Stimulated activated CD4-positive, alpha-beta T cell treated with anti-CD3 and anti-CD28 coated beads, TNF-alpha, amount 100 ng/mL, for 24 hours (primary cell): ENCODE measurements around the gene SMIM44.
"Not testable (repeated sequence)": the region's sequence is repeated elsewhere in the genome, so short reads cannot be mapped to it uniquely, and the experiment has no call there.

Experiments used
- DNase-seq, 3 experiments: peaks; one replicate each; pipeline ENCODE4 v3.0.0-alpha.2; 2020; ENCODE audit warnings: low read depth in 3 of 3

The SMIM44 gene

GRCh38 chr19:3483226-3483628, at the start of gene SMIM44:
Gene SMIM44 (minus strand): TSS chr19:3483441. CDS start chr19:3483403, 38 bp downstream.
- no peak for DNase-seq

DNA sequence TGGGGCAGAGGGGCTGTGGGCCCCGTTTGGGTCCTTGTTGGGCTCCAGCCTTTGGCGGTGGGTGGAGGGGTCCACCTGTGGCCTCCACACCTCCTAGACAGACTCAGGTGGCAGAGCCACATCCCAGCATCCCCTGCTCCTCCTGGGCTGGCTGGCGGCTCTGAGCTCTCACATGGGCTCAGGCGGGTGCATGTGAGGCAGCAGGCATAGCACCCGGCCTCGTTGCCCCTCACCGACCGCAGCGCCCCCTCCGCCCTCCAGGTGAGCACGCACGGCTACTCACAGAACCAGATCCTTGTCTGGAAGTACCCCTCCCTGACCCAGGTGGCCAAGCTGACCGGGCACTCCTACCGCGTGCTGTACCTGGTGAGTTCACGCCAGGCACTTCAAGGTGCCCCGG, 49.8 kb upstream of the SMIM44 start:
- no peak for DNase-seq

GRCh38 chr19:3532154-3532786, 49.0 kb upstream of the SMIM44 start:
- DNase-seq, result no peak

DNA sequence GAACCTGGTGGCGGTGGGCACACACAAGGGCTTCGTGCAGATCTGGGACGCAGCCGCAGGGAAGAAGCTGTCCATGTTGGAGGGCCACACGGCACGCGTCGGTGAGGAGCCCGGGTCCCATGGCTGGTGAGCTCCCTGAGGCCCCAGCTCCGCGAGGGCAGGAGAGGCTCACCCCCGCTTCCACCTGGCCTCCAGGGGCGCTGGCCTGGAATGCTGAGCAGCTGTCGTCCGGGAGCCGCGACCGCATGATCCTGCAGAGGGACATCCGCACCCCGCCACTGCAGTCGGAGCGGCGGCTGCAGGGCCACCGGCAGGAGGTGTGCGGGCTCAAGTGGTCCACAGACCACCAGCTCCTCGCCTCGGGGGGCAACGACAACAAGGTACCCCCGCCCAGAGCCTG, 48.5 kb upstream of the SMIM44 start:
- no peak for DNase-seq

DNA sequence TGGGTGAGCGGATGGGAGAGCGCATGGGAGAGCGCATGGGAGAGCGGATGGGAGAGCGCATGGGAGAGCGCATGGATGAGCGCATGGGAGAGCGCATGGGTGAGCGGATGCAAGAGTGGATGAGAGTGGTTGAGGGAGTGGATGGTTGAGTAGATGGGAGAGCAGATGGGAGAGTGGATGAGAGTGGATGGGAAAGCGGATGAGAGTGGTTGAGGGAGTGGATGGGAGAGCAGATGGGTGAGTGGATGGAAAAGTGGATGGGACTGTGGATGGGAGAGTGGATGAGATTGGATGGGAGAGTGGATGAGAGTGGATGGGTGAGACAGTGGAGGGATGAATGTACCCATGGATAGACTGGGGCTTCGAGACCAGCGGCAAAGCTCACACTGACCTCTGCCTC, 47.1 kb upstream of the SMIM44 start:
- DNase-seq, result no peak

- DNase-seq, result not testable (repeated sequence)
These were observed 46.1 kb upstream of the SMIM44 start for GRCh38 chr19:3529299-3529698.

- DNase-seq, result no peak
These were observed 45.4 kb upstream of the SMIM44 start for GRCh38 chr19:3528539-3529211.

GRCh38 chr19:3528080-3528479, 44.8 kb upstream of the SMIM44 start:
- DNase-seq, result no peak

DNA sequence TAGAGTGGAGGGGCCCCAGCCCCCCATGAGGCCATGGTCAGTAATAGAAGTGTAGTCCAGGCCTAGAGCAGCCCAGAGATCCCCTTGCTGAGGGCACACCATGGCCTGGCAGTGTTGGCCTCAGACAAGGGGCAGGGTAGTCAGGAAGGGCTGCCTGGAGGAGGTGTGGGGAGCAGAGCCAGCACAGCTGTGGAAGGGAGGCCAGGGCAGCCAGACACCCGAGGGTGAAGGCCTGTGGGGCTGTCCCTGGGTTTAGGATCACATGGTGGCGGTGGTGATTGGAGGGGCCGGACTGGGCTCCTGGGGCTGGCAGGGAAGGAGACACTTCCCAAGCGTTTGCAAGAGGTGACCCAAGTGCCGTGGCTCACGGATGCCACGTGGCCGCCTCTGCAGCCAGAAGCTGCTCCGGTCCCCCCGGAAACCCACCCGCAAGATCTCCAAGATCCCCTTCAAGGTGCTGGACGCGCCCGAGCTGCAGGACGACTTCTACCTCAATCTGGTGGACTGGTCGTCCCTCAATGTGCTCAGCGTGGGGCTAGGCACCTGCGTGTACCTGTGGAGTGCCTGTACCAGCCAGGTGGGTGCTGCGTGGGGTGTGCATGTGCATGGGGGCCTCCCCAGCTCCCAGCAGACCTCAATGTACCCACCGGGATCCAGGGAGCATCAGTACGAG, 44.1 kb upstream of the SMIM44 start:
- DNase-seq, result no peak

- no peak for DNase-seq
These were observed 43.4 kb upstream of the SMIM44 start for GRCh38 chr19:3526507-3527237.

GRCh38 chr19:3524904-3525451, 41.7 kb upstream of the SMIM44 start:
- no peak for DNase-seq

DNA sequence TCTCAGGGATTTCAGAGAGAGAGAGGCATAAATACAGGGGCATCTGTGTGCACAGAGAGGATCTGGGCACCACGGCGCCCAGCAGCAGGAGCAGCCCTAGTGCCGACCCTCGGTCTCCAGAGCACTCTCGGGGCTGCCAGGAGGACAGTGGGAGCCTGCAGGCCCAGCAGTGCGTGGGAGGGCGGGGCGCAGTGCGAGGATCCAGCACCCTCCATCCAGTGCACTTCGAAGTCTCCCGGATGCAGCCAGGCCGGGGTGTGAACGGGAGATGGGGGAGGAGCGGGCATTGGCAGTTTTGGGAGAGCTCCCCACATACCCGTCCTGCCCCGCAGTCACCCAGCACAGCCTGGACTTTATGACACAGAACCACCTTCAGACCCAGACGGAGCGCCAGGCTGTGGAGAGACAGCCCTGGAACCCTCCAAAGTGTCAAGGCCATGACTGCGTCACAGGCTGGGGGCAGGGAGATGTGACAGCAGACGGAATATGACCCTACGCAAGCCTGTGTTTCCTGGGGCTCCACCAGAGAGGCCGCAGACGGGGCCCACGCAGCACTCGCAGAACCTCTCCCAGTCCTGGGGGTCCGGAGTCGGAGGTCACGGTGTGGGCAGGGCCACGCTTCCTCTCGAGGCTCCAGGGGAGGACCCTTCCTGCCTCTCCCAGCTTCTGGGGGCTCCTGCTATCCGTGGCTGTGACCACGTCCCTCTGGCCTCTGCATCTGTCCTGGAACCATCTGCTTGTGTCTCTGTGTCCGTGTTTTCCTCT, 41.0 kb upstream of the SMIM44 start:
- DNase-seq, result no peak

- DNase-seq, result no peak
These were observed 40.3 kb upstream of the SMIM44 start for GRCh38 chr19:3523361-3524077.

DNA sequence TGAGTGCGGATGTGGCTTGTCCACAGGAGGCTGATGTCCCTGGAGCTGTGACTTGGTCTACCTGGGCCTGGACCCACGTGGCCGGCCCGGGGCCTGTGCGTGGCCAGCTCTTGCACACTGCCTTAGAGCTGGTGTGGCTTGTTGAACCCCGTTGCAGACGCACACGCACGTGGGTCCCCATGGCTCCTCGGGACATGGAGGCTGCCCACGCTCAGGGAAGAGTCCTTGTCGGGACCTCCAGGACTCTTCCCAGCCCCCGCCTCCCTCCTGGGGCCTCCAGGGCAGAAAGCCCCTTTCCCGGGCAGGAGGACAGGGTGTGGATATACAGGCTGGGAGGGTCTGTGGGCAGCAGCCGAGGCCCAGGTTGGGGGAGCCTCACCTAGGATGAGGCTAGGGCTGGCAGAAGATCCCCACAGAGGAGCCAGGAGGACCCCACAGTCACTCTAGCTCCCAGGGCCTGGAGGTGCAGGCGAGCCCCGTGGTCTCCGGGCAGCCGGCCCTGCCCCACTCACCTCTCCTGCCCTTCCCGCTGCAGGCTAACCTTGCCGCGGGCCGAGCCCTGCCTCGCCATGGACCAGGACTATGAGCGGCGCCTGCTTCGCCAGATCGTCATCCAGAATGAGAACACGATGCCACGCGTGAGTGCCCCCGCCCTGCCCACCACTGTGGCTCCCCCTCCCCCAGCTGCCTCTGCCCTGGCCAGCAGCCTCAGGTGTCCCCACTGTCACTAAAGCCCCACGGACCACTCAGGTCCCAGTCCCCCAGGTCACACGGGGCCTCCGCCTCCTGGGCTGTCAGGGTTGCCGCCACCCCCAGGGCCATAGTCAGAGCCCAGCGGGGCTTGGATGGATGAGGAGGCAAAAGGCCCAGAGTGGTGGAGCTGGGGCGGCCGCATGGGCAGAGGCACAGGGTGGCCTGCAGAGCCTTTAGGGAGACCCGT, 39.5 kb upstream of the SMIM44 start:
- DNase-seq, result no peak

DNA sequence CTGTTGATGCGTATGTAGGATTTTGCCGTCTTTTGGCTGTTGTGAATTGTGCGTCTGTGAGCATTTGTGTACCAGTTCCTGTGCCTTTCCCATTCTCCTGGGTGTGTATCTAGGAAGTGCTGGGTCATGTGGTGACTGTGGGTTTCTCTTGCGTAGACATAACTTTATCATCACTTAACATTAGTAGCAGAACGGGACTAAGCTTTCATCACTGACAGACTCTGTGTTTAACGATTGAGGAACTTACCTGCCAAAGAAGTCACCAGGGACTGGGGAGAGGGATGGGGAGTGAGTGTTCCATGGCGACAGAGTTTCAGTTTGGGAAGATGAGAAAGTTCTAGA, 37.8 kb upstream of the SMIM44 start:
- DNase-seq, result no peak

DNA sequence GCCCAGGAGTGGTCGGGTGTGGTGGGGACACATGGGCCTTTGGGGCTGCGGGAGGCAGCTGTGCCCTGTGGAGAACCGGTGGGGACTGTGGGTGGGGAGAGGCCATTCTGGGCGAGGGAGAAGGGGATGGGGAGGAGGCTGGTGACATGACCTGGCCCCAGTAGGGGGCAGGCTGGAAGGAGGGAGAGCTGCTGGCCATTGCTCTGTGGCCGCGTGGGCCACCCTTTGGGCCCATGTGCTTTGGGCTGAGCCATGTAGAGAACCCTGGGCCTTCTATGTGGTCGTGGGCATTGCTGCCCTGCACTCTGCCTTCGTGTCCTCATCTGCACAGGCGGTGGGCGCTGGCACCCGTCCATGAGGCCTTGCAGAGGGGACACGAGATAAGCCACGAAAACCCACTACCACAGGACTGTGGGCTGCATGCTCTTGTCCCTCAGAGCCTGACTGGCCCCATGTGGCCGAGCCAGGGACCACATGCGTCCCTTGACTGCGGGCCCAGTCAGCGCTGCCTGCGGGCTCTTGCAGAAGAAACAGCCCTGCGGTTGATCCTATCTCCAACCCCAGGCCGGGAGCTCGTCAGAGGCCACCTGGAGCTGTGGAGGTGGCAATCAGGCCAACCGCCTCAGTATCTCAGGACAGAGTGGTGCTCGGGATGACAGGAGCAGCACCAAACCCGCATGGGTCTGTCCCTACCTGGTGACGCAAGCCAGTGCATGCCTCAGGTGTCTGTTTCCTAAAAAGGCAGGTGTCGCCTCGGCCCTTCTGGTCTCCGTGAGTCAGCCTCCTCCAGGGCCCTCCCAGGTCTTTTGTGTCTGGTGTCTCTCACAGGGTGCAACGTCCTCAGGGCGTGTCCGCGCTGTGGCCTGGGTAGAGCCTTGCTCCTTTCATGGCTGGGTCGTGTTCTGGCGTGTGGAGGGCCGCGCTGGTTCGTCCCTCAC, 37.2 kb upstream of the SMIM44 start:
- DNase-seq, result no peak

DNA sequence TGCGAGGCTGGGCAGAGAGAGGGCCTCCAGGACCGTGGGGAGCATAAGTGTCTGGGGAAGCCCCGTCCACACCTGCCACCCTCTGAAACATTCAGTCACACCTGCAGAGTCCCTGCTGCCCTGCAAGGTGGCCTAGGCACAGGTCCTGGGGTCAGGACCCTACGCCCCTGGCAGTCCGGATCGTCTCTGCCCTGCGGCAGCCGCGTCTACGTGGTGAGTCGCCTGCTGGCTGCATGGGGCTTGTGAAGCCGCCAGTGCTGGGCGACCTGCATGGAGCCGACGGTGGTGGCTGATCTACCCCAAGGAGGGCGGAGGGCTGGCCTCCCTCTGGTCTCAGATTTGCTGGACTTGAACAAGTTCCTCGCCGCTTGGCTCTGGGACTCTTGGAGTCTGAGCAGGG, 35.9 kb upstream of the SMIM44 start:
- DNase-seq, result no peak

- DNase-seq, result no peak
These were observed 35.4 kb upstream of the SMIM44 start for GRCh38 chr19:3518659-3519058.

DNA sequence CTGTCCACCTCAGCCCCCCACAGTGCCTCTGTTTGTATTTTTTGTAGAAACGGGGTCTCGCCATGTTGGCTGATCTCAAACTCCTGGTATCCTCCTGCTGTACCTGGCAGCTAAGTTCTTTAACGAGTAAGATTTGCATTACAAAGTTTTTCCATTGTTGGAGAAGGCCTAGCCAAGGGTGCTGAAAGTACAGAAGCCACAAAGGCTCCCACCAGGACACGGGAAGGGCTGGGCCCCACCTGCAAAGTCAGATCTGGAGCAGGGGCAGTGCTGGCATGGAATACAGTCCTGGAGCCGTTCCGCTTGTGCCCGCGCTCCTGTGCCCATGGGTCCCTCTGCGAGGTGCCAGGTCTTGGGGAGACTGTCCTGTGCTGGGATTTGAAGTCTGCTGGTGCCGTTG, 35.0 kb upstream of the SMIM44 start:
- DNase-seq, result no peak
